Keratinocyte (primary cell): ENCODE data around the gene PCDH15. TPM values are rescaled to one million over a fixed set of nuclear protein-coding genes. Genes with fewer than 3 reads are reported as not detected.

Experiments
- DNase-seq: peaks from one replicate; pipeline ENCODE4 v3.0.0-alpha.2; 2011; ENCODE audit warnings: low read depth, missing footprints, low spot score
- FAIRE-seq: peaks from 2 replicates; lab custom pipeline; 2011; peaks lifted over from hg19 to GRCh38; lab: Jason Lieb, UNC
- H2AFZ ChIP-seq: 2 replicates; pipeline ENCODE4 v1.6.0; 2012; ENCODE audit warnings: low read length, control low read depth, inconsistent platforms; ENCODE audit not compliant: control insufficient read depth
- H3K27ac ChIP-seq: 2 replicates; pipeline ENCODE4 v1.5.1; 2011; ENCODE audit warnings: low read length; ENCODE audit not compliant: control insufficient read depth, insufficient read depth
- H3K27me3 ChIP-seq: 3 replicates; pipeline ENCODE4 v1.6.0; 2011; ENCODE audit warnings: low read length; ENCODE audit not compliant: control insufficient read depth, insufficient read depth; ENCODE audit errors: extremely low read depth
- H3K36me3 ChIP-seq, 2 experiments: 2 replicates in 1 of 2; 3 replicates in 1 of 2; pipeline ENCODE4 v1.5.1; 2011; ENCODE audit warnings: low read length in 2 of 2, mild to moderate bottlenecking in 1 of 2; ENCODE audit not compliant: control insufficient read depth in 2 of 2, insufficient read depth in 2 of 2; ENCODE audit errors: extremely low read depth in 1 of 2
- H3K4me1 ChIP-seq: 3 replicates; pipeline ENCODE4 v1.5.1; 2011; ENCODE audit warnings: low read length; ENCODE audit not compliant: control insufficient read depth, insufficient read depth; ENCODE audit errors: extremely low read depth
- H3K4me2 ChIP-seq: 3 replicates; pipeline ENCODE4 v1.6.0; 2011; ENCODE audit warnings: low read depth, low read length; ENCODE audit not compliant: control insufficient read depth, insufficient read depth; ENCODE audit errors: extremely low read depth
- H3K4me3 ChIP-seq, 3 experiments: fragments of 200-600 bp in 1 of 3; sonication (generic) in 1 of 3; 2 replicates in 2 of 3; 3 replicates in 1 of 3; pipeline ENCODE4 v1.5.1; 2011 to 2016; ENCODE audit warnings: low read length in 3 of 3, mild to moderate bottlenecking in 3 of 3, control low read depth in 2 of 3, inconsistent platforms in 1 of 3, low read depth in 1 of 3, mixed read lengths in 1 of 3, mixed run types in 1 of 3, moderate library complexity in 1 of 3; ENCODE audit not compliant: control insufficient read depth in 2 of 3, insufficient read depth in 2 of 3; ENCODE audit errors: extremely low read depth in 1 of 3
- H3K79me2 ChIP-seq: 2 replicates; pipeline ENCODE4 v1.6.0; 2012; ENCODE audit warnings: low read length; ENCODE audit not compliant: control insufficient read depth, insufficient read depth
- H3K9ac ChIP-seq: 3 replicates; pipeline ENCODE4 v1.6.0; 2011; ENCODE audit warnings: low read length; ENCODE audit not compliant: control insufficient read depth, insufficient read depth; ENCODE audit errors: extremely low read depth
- H3K9me1 ChIP-seq: 3 replicates; pipeline ENCODE4 v1.6.0; 2011; ENCODE audit warnings: low read length; ENCODE audit not compliant: control insufficient read depth, insufficient read depth; ENCODE audit errors: extremely low read depth
- H3K9me3 ChIP-seq: 2 replicates; pipeline ENCODE4 v1.5.1; 2012; ENCODE audit warnings: low read depth, low read length; ENCODE audit not compliant: control insufficient read depth
- H4K20me1 ChIP-seq: 3 replicates; pipeline ENCODE4 v1.6.0; 2011; ENCODE audit warnings: low read length; ENCODE audit not compliant: control insufficient read depth, insufficient read depth; ENCODE audit errors: extremely low read depth
- CTCF ChIP-seq, 3 experiments: IDR thresholded peaks in 1 of 3; conservative IDR thresholded peaks in 1 of 3; optimal IDR thresholded peaks in 1 of 3; 2 replicates in 2 of 3; 3 replicates in 1 of 3; pipeline versions ENCODE3 to v1.5.1; 2011; ENCODE audit warnings: low read length in 3 of 3, mild to moderate bottlenecking in 3 of 3, moderate library complexity in 2 of 3, control low read depth in 1 of 3, inconsistent platforms in 1 of 3; ENCODE audit not compliant: insufficient read depth in 2 of 3; ENCODE audit errors: extremely low read depth in 1 of 3
- EZH2 ChIP-seq: IDR thresholded peaks from one replicate; pipeline ENCODE4 v1.6.1; 2012; ENCODE audit warnings: inconsistent platforms, mild to moderate bottlenecking, low read length, moderate library complexity
- dilution Hi-C: fragments of 300-500 bp; cut with MboI; formaldehyde crosslinking; loops from one replicate; pipeline ENCODE4 v1.7.0; 2020; ENCODE audit warnings: low sequenced_read_pairs; ENCODE audit not compliant: extremely low pct_ligation_motif_present
- polyA plus RNA-seq, 5 experiments: library from polyadenylated mRNA; depleted of rRNA in 3 of 5; stranded (reverse) in 3 of 5; stranded (forward) in 1 of 5; unstranded in 1 of 5; fragments of >200 nt; gene quantifications; 1 replicate in 1 of 5; 2 replicates in 3 of 5; 3 replicates in 1 of 5; pipeline versions ENCODE4 v1.2.1 to v1.2.3, GENCODE V29; 2011 to 2012; ENCODE audit warnings: missing spikeins in 2 of 5, low read depth in 1 of 5, low replicate concordance in 1 of 5

Gene PCDH15
- polyA plus RNA-seq, 1 donor (not counting 4 experiments of a cell fraction or from before 2014, with no cell fraction given), result not detected

DNA sequence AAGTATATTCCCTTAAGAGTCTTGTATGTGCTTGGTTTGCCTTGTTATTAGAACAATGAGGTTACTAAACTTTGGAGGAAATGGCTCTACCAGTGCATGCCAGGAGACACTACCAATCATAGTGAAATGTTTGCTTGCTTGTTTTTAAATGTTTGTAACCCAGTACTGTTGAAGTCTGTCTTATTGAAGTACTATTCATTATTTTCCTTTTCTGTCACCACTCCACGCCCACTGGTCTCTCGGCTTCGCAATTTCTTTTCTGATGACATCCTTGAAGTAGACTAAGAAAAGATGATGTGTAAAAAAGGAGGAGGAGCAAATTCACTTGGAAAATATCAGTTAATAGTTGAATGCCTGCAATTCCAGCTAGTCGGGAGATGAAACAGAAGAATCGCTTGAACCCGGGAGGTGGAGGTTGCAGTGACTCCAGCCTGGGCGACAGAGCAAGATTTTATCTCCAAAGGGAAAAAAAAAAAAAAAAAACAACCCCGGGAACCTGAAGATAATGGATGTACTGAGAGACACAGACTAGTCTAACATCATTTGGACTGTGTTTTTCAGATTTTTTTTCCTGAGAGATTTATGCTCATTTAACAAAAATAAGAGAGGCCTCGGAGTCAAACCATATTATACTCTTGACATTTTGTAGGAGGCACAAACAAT, 959.4 kb downstream of the PCDH15 start:
- Histone ChIP-seq H3K9me1 (no peaks in the 10 kb centered on the region), H3K79me2 (no peaks in the 10 kb centered on the region), H3K36me3 (no peaks in the 10 kb centered on the region), H3K27ac (no peak overlapping the region), H3K4me1 (peaks cover under 1% of the 10 kb centered on the region), H3K4me2 (no peak overlapping the region), H3K27me3 (no peaks in the 10 kb centered on the region), H4K20me1 (no peaks in the 10 kb centered on the region), H3K9me3 (no peaks in the 10 kb centered on the region), H2AFZ (no peak overlapping the region), H3K9ac (no peak overlapping the region), H3K4me3 (no peak overlapping the region)
- DNase-seq, result no peak
- dilution Hi-C loops, result no loop called here
- TF ChIP-seq CTCF (optimal IDR thresholded peaks at IDR 0.05 in 1 of 3, IDR thresholded peaks at IDR 0.05 in 1 of 3, conservative IDR thresholded peaks at IDR 0.05 in 1 of 3; ENCODE audit: extremely low read depth in 1 of 3, insufficient read depth in 2 of 3, low read length in 3 of 3) (no peak), EZH2 (no peak)
- no peak for FAIRE-seq

- Histone ChIP-seq H3K4me1 (peaks cover 6% of the 10 kb centered on the region), H3K27ac (no peak overlapping the region), H3K36me3 (no peaks in the 10 kb centered on the region), H3K27me3 (no peaks in the 10 kb centered on the region), H3K79me2 (no peaks in the 10 kb centered on the region), H3K4me3 (no peak overlapping the region), H3K9me1 (no peaks in the 10 kb centered on the region), H3K9me3 (no peaks in the 10 kb centered on the region), H4K20me1 (no peaks in the 10 kb centered on the region), H3K9ac (no peak overlapping the region), H3K4me2 (no peak overlapping the region), H2AFZ (no peak overlapping the region)
- FAIRE-seq (no peak), DNase-seq (no peak)
- dilution Hi-C loops, result no loop called here
- TF ChIP-seq CTCF (optimal IDR thresholded peaks at IDR 0.05 in 1 of 3, IDR thresholded peaks at IDR 0.05 in 1 of 3, conservative IDR thresholded peaks at IDR 0.05 in 1 of 3; ENCODE audit: extremely low read depth in 1 of 3, insufficient read depth in 2 of 3, low read length in 3 of 3) (no peak), EZH2 (no peak)
Measured at GRCh38 chr10:53840653-53841052, 960.4 kb downstream of the PCDH15 start.
